ENCODE data around the gene ARHGAP10.

DNA sequence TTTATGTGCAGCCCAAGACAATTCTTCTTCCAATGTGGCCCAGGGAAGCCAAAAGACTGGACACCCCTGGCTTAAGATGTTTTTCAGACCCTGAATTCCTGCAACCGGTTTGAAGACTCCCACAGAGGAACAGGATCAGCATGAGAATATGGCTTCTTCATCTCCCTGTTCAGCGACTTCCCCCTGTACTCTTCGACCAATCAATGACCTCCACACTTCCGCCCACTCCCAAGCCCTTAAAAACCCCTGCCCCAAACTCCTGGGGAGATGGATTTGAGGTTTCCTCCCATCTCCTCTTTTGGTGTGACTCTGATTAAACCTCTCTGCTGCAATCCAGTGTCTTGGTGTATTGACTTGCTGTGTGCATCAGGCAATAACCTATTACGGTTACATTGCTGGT lies 365.9 kb downstream of the ARHGAP10 start:
- TF ChIP-seq POLR2A (IDR thresholded peaks at IDR 0.05) (no peak), CTCF (IDR thresholded peaks at IDR 0.05) (no peak), EP300 (IDR thresholded peaks at IDR 0.05) (no peak)
